ENCODE measurements around the gene CLCN1.

The CLCN1 gene

GRCh38 chr7:143305423-143306070, 10.4 kb upstream of the CLCN1 start:
- peak; percentile 78 to 83 for DNase-seq
- TF ChIP-seq GATA1 (IDR thresholded peaks at IDR 0.05; ENCODE audit: low read depth, low read length) (no peak), POLR2A (IDR thresholded peaks at IDR 0.05; ENCODE audit: low read length) (no peak)

GRCh38 chr7:143308632-143309031, 7.3 kb upstream of the CLCN1 start:
- no peak for DNase-seq

GRCh38 chr7:143314127-143314526, 1.8 kb upstream of the CLCN1 start:
- TF ChIP-seq POLR2A (IDR thresholded peaks at IDR 0.05; ENCODE audit: low read length) (no peak), GATA1 (IDR thresholded peaks at IDR 0.05; ENCODE audit: low read depth, low read length) (no peak)
- no peak for DNase-seq

More at GRCh38 chr7:143308632-143309031, 7.3 kb upstream of the CLCN1 start:
- TF ChIP-seq GATA1 (IDR thresholded peaks at IDR 0.05; ENCODE audit: low read depth, low read length) (no peak), POLR2A (IDR thresholded peaks at IDR 0.05; ENCODE audit: low read length) (no peak)

- no peak for DNase-seq
- TF ChIP-seq GATA1 (IDR thresholded peaks at IDR 0.05; ENCODE audit: low read depth, low read length) (no peak), POLR2A (IDR thresholded peaks at IDR 0.05; ENCODE audit: low read length) (no peak)
These were observed 581 bp downstream of the CLCN1 start for GRCh38 chr7:143316492-143316891.

GRCh38 chr7:143318661-143319060, 2.8 kb downstream of the CLCN1 start:
- DNase-seq = no peak
- TF ChIP-seq GATA1 (IDR thresholded peaks at IDR 0.05; ENCODE audit: low read depth, low read length) (no peak), POLR2A (IDR thresholded peaks at IDR 0.05; ENCODE audit: low read length) (no peak)

GRCh38 chr7:143320620-143321019, 4.7 kb downstream of the CLCN1 start:
- DNase-seq = no peak
- TF ChIP-seq POLR2A (IDR thresholded peaks at IDR 0.05; ENCODE audit: low read length) (no peak), GATA1 (IDR thresholded peaks at IDR 0.05; ENCODE audit: low read depth, low read length) (no peak)

GRCh38 chr7:143321242-143321641, 5.3 kb downstream of the CLCN1 start:
- TF ChIP-seq GATA1 (IDR thresholded peaks at IDR 0.05; ENCODE audit: low read depth, low read length) (no peak), POLR2A (IDR thresholded peaks at IDR 0.05; ENCODE audit: low read length) (no peak)
- no peak for DNase-seq

GRCh38 chr7:143321734-143322133, 5.8 kb downstream of the CLCN1 start:
- TF ChIP-seq GATA1 (IDR thresholded peaks at IDR 0.05; ENCODE audit: low read depth, low read length) = no peak

GRCh38 chr7:143322760-143323633, 7.1 kb downstream of the CLCN1 start:
- TF ChIP-seq POLR2A (IDR thresholded peaks at IDR 0.05; ENCODE audit: low read length) (no peak), GATA1 (IDR thresholded peaks at IDR 0.05; ENCODE audit: low read depth, low read length) (no peak)
- DNase-seq = no peak

More at GRCh38 chr7:143321734-143322133, 5.8 kb downstream of the CLCN1 start:
- no peak for DNase-seq

GRCh38 chr7:143323653-143324052, 7.7 kb downstream of the CLCN1 start:
- no peak for DNase-seq
- TF ChIP-seq GATA1 (IDR thresholded peaks at IDR 0.05; ENCODE audit: low read depth, low read length) (no peak), POLR2A (IDR thresholded peaks at IDR 0.05; ENCODE audit: low read length) (no peak)

GRCh38 chr7:143325240-143325639, 9.3 kb downstream of the CLCN1 start:
- no peak for TF ChIP-seq GATA1 (IDR thresholded peaks at IDR 0.05; ENCODE audit: low read depth, low read length)
- no peak for TF ChIP-seq POLR2A (IDR thresholded peaks at IDR 0.05; ENCODE audit: low read length)

GRCh38 chr7:143327903-143328302, 12.0 kb downstream of the CLCN1 start:
- no peak for DNase-seq
- TF ChIP-seq GATA1 (IDR thresholded peaks at IDR 0.05; ENCODE audit: low read depth, low read length) (no peak), POLR2A (IDR thresholded peaks at IDR 0.05; ENCODE audit: low read length) (no peak)

More at GRCh38 chr7:143325240-143325639, 9.3 kb downstream of the CLCN1 start:
- no peak for DNase-seq

- TF ChIP-seq GATA1 (IDR thresholded peaks at IDR 0.05; ENCODE audit: low read depth, low read length) (no peak), POLR2A (IDR thresholded peaks at IDR 0.05; ENCODE audit: low read length) (no peak)
- DNase-seq = no peak
These were observed 13.7 kb downstream of the CLCN1 start for GRCh38 chr7:143329471-143330170.

GRCh38 chr7:143331179-143331801, 15.4 kb downstream of the CLCN1 start:
- no peak for DNase-seq
- TF ChIP-seq POLR2A (IDR thresholded peaks at IDR 0.05; ENCODE audit: low read length) (no peak), GATA1 (IDR thresholded peaks at IDR 0.05; ENCODE audit: low read depth, low read length) (no peak)

Measured in erythroblast (primary cell).